NCI-H1694 (cell line): Measurements from ENCODE around the gene C2CD4A.

Experiments used
- DNase-seq: peaks from one replicate; lab custom pipeline; 2025; lab: John Stamatoyannopoulos, UW

The C2CD4A gene

DNA sequence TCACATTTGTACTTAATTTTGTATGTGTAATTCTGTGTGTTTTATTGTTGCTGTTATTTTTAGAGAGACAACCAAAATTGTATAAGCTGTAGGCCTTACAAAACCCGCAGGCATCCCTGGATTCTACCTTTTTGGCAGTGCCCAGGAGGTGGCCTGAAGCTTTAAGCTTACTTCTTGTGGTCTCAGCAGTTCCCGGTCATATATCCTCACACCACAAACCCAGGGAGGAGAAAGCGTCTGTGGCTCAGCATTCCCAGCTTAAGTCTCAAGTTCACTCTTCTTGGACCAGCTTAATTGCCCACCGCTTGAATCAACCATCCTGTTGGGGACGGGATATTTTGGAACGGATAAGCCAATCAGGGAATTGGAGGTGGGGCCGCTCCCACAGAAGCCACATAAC lies 36.7 kb downstream of the C2CD4A start:
- DNase-seq, result no peak

GRCh38 chr15:62104401-62104800 lies 37.6 kb downstream of the C2CD4A start:
- no peak for DNase-seq

- DNase-seq, result no peak
Observed at GRCh38 chr15:62104846-62105245, 38.1 kb downstream of the C2CD4A start.

GRCh38 chr15:62105266-62105665 lies 38.5 kb downstream of the C2CD4A start:
- DNase-seq, result no peak

GRCh38 chr15:62106096-62106495 lies 39.3 kb downstream of the C2CD4A start:
- no peak for DNase-seq

DNA sequence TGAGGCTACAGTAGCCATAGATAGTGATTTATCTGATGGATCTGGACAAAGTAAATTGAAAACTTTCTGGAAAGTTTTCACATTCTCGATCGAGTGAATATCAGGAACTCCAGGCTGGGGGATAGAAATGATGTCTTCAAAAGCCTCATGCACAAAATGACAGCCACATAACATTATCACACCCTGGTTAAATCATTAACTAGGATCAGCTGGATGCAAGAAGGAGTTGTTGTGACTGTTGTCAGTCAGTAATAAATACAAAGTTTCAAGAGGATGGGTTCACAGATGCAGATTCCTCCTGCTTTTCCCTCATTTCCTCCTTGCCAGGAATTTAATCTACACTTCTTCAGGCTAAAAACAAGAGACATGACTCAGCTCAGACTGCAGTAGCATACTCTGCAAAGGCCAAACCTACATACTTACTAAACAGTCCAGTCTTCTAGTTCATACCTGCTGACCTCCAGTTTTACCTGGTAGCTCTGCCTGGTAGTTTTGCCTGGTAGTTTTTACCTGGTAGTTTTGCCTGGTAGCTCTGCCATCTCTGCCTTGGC lies 40.9 kb downstream of the C2CD4A start:
- DNase-seq, result no peak

- DNase-seq, result no peak
Observed at GRCh38 chr15:62108411-62108810, 41.6 kb downstream of the C2CD4A start.

DNA sequence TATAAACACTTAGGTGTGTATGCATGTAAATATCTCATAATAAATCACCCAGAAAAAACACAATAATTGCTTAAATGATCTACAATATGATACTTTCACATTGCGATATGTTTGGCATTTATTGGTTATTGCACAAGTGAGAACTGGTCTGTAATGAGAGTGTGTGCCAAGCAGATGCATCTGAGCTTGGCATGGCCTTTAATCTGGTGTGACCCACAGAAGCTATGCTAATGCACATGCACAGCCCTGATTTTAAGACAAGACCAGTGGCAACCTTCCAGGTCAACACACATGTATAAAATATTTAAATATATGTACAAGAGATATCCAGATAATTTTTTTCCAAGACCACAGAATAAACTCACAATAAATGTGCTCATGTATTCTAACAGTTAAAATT lies 42.7 kb downstream of the C2CD4A start:
- DNase-seq, result no peak

GRCh38 chr15:62109982-62110851 lies 43.4 kb downstream of the C2CD4A start:
- DNase-seq, result peak; percentile 89

DNA sequence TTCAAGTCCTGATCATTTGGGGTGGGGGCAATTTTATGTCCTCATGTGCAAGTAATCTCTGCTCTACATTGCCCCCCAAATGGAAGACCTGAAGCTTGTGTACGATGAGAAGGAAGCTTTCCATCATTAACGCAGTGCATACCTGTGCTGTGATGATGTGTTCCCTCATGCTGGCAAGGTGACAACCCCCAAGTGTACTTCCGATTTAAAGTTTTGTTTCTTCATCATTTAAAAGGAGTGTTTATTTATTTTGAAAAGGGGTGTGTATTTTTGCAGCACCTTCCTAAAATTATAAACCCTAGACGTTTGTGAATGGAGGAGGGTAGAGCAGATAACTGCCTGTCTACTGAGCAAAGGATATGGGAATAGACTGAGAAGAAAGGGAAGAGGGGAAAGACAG lies 45.3 kb downstream of the C2CD4A start:
- no peak for DNase-seq

- DNase-seq, result no peak
Observed at GRCh38 chr15:62112616-62113593, 46.1 kb downstream of the C2CD4A start.

DNA sequence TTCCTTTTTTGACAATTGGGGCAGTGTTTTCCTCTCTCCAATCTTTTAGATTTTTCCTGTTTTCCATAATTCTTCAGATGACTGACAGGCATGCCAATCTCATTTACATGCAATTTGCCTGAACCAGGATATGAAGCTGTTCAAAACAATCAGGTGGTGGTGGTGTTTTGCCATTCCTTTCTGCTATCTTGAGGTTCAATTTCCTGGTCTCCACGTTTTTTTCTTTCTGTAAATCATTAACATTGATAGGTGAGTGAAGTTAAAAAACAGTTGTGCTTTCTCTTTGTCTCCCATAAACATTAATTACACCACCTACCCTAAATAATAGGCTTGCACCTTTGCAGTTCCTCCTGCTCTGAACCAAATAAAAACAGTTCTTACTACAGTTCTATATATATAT lies 49.1 kb downstream of the C2CD4A start:
- DNase-seq, result no peak

DNA sequence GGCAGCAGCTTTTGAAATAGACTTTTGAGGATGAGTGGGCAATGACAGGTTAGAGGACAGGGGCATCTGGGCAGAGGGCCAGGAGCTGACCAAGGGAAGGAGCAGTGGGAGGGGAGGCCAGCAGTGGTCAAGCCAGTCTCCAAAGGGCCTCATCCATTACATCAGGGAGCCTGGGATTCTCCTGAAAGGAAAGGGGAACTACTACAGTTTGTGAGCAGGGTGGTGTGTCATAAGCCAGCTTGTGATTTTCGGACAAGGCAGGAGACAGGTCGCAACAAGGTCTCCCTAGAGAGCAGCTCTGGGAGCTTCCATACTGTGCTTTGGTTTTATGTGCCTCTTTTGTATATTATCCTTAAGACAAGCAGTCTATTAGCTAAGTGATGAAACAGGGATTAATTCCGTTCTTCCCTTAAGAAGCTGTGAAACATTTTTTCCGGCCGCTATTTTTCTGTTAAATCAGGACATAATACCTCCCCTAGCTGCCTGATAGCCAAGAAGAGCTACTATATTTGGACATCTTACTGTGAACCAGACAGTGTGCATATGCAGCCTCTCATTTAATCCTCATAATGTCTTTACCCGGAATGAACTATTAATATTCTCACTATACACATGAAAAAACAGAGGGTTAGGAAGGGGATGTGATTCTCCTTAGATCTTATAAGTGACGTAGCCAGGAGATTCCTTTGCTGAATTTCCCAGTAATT lies 51.9 kb downstream of the C2CD4A start:
- DNase-seq, result no peak

GRCh38 chr15:62119227-62119864 lies 52.6 kb downstream of the C2CD4A start:
- no peak for DNase-seq

DNA sequence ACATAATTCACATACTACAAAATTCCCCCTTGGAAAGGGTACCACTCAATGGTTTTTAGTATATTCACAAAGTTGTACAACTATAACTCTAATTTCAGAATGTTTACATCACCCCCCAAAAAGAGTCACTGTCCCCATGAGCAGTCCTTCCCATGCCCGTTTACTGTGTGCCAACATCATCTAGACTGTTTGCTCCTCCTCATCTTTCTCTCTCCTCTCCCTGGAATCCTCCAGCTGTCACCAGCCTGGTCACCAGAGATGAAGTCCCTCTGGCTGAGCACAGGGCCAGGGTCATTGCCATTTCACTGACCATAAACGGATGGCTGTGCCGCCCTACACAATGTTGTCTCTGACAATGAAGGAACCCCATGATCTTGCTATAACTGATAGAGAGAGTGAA lies 53.1 kb downstream of the C2CD4A start:
- DNase-seq, result no peak
